GM19351 (cell line): ENCODE measurements around the gene TLK2.

Experiments used
- ATAC-seq: cut with Tn5 transposase; IDR thresholded peaks from one replicate; pipeline ENCODE4 v1.9.1; 2021; ENCODE audit warnings: mild to moderate bottlenecking, moderate library complexity; ENCODE audit not compliant: unreplicated experiment

TLK2 gene

DNA sequence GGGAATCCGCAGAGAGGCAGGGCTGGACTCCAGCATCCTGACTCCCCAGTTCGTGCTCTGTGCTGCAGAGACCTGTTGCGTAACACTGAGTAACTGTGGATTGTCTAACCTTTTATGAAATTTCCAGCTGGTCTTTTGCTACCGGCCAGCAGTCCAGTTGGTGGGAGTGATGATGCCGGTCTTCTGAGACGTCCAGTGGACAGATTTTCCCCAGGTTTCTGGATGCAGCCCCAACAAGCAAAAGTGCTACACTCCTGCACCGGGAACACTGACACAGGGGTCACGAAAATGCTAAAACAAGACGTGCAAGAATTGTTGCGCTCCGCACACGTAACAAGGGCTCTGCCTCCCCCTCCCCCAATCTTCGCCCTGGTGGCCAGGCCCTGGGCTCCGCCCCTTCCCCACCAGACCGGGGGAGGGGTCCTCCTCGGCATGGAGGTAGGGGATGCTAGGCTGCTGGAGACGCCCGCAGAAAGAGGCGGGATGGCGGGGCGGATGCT lies 148.1 kb downstream of the TLK2 start:
- ATAC-seq = no peak

DNA sequence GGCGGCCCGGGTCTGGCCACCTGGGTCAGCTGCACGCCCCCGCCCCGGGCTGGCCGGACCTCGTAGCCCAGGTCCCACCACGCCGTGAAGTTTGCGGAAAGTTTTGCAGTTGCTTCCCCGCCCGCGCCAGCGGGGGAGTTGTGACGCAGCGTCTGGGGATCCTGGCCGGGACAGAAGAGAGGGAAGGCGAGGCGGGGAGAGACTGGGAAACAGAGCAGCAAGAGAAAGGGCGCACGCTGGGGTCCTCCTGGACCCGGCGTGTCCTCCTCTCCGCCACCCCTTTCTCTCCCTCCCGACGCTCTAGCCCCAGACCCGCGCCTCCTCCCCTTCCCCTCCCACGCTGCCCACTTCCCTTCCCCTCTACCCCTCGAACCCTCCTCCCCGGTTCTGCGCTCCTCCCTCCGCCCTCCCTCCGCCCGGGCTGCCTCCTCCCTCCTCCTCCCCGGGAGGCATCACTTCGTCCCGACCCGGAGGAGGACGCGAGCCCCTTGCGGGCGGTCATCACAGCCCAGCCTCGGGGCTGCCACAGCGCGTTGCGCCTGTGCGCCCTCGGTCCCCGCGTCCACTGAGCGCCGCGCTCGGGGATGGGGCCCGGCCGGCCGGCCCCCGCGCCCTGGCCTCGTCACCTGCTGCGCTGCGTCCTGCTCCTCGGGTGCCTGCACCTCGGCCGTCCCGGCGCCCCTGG lies 148.7 kb downstream of the TLK2 start, which contains the start of gene MRC2:
Gene MRC2 (plus strand): TSS at position 452 of the 685 bp plus-strand sequence. CDS start 133 bp downstream, at position 585.
- peak; percentile 54 for ATAC-seq

DNA sequence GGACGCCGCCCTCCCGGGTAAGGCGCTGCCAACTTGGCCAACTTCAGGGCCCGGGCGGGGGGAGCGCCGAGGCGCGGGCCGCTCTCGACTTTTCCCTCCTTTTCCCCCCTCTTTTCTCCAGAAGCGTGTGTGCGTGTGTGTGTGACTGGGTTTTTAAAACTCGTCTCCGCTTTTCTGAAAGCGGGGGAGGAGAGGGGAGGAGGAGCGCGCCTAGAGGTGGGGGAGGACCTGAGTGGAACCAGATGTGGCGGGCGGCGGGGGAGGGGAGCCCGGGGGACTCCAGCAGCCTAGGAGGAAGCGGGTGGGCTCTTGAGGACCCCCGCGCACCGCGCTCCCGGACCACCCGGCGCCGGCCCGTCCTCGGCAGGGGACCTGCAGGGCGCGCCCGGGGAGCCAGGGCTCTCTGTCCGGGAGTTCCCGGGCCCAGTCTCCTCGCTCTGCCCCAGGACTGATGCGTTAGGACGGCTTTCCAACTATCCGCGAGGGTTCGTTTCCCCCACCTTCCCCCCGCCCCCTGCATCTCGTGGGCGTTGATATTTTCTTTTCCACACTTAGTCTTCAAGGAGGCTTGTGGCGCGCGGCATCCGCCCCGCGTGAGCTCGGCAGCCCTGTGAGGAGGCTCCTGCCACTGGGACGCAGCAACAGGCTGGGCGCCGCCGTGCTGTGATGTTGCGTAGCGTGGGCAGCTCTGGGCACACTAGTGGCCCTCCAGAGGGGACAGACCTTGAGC lies 149.4 kb downstream of the TLK2 start:
- peak; percentile 33 for ATAC-seq

DNA sequence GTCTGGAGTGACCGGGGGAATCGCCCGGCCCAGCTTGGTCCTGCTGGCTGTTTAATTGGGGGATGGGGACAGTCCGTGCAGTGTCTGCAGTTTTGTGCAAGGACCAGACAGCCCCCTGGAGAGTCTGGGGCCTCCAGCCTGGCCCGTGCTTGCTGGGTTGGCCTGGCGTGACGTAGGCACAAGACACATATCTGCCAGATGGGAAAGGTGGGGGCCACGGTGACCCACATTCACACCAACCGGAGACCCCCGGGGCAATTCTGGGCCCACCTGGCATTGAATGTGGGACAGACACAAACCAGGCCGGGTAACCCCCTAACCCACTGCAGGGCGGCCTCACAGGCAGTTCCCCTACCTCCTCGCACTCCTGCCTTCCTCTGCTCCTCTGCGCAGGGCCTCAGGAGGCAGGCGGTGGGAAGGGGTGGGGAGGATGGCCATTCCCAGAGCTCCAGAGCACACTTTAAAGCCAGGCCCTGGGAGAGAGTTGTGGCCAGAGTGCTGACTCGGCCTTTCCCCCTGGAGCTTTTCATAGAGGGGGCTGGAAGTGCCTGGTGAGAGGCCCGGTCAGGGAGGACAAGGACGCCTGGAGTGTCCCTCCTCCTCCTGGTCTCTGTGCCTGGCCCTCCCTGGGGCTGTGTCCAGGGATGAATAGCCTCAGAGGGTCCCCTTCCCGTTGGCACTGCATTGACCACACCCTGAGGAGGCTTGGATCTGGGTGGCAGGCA lies 150.4 kb downstream of the TLK2 start:
- ATAC-seq = no peak

DNA sequence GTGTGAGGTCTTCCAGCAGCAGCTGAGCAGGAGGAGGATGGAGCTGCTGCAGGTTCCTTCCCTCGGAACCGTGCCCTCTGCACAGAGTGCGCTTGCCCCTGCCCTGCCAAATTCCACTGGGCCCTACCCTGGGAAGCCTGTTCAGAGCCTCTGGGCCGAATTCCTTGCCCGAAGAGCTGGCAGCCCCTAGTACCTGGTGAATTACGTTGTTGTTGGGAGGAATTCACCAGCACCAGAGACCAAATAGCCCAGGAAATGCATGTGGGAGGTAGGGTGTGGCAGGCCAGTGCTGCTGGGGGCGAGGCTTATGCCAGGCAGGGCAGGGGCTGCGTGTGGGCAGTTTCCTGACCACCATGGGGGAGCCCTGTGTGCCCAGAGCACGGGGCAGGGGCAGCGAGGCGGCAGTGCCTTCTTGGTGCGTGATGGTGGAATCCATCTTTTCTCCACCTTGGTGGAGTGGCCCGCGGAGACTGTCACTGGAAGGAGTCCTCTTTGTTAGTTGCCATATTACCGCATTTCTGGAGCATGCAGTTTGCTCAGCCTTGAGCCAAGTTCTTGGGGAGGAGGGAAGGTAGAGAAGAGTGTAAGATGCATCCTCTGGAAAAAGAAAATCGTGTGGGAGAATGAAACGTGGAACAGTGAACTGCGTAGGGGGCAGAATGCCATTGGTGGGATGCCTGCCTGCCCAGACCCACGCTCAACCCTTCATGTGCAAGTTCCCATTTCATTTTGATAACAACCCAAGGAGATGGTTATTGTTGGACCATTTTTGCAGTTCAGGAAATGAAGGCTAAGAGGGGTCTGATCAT lies 151.1 kb downstream of the TLK2 start:
- no peak for ATAC-seq

DNA sequence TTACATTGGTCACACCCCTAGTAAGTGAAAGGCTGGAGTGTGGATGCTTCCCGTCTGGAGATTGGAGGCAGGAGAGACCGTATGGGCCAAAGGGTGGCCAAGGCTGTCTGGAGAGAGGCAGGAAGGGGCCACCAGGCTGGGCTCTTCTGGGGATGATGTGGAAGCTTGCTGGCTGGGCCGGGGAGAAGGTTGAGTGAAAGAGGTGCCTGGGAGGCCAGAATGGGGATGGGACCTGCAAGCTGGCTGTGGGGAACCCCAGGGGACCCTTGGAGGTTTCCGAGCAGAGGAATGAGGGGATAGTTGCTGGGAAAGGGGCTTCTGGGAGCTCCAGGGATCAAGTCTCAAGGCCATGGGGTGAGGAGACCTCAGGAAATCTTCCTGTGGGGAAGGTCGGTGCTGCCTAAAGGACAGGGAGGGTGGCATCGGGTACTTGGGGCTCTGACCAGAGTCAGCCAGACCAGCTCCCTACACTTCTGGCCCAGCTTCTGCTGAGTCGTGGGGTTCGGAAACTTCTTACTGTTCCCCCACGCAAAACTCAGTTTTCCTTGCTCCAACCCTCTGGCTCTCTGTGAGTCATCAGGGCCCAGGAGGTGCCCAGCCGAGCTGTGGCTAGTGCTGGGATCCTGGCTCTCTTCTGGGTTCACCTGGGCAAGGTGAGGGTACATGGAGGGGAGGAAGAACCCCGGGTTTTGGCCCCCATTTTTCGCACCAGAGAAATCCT lies 151.9 kb downstream of the TLK2 start:
- no peak for ATAC-seq

DNA sequence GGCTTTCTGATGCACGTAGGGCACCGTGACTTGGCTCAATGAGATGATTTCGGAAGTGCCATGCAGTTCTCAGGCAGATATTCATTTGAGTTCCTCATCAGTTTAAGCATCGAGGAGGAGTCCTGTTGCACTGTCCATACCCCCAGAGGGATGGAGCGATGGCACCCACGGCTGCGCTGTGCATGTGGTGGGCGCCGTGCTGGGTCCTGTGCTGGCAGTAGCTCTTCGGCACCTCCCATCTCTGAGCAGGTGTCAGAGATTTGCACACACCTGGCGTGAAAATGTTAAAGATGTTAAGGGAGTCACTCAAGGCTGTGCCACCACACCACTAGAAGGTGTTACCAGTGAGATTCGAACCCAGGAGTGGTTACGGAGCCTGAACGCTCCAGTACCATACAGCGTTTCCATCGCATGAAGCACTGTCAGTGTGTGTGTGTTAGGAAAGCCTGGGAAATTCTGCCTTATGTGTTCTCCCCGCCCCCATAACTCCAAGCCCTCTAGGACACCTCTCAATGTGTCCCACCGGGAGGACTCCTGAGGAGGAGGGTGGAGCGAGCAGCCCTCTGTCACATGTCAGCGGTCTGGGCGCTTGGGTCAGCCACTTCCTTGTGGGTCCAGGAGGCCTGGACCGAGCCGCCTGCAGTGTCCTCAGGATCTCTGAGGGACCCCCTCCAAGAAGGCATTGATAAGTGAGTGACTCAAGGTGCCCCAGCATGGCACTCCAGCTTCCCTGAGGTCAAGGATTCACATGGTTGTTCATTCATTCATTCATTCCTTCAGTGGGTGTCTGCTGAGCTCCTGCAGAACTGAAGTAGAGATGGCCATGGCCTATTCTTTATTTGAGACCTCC lies 152.7 kb downstream of the TLK2 start:
- no peak for ATAC-seq

DNA sequence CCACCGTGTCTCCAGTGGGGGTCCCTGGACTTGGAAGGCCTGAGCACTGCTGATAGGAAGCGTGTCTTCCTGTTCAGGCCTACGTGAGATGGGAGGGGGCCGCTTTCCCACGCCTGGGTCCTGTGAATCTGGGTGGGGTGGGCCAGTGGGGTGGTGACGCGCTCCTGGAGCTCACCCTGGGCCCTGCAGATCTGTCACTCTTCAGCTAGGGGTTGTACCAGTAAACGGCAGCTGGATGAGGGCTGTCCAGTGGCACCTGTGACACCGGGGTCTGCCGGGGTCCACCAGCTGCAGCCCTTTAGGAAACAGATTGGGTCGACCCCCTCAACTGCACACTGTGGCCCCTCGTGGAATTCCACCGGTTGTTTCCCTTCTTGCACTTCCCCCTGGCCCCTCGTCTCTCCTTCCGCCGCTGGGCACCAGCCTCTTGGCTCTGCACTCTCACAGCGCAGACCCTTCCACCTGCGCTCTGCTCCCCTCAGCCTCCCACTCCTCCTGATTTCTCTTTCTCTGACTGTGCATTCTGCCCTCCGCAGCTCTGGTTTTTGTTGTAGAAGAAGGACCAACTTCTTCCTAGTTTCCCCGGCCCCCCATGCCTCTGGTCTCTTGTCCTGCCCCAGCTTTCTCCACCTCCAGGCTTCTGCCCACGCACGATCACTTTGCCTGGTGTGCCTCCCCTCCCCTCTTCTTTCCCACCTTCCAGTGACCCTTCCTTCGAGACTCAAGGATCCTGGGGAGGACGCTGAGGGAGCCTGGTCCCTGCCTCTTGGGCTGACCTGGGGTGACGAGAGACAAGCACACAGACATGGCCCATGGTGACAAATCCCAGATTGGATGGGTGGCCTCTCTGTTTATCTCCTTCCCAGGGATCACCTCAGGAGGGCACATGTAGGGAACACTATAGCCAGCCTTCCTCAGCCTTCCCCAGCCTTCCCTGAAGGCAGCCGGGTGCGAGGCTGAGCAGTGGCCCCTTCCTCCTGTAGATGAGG lies 153.6 kb downstream of the TLK2 start:
- no peak for ATAC-seq

DNA sequence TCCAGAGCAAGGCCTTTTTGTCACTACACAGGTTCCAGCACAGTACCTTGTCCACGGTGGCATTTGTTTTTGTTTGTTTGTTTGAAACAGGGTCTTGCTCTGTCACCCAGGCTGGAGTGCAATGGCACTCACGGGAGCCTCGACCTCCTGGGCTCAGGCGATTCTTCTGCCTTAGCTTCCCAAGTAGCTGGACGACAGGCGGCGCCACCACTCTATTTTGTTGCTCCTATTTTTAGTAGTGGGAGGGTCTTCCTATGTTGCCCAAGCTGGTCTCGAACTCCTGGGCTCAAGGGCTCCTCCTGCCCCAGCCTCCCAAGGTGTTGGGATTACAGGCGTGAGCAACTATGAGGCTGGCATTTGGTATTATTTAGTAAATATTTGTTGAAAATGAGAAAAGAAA lies 159.2 kb downstream of the TLK2 start:
- no peak for ATAC-seq

DNA sequence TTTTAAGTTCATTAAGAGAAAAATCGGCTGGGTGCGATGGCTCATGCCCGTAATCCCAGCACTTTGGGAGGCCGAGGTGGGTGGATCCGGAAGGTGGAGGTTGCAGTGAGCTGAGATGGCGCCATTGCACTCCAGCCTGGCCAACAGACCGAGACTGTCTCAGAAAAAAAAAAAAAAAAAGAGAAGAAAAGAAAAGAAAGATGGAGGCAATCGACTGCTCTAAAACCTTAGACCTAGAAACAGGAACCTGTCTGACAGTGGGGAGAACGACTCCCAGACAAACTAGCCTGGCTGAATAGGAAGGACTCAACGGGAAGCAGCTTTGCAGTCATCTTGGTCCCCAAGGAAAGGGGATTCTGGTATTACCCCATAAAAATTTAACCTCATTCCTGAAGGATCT lies 162.5 kb downstream of the TLK2 start:
- ATAC-seq = no peak

DNA sequence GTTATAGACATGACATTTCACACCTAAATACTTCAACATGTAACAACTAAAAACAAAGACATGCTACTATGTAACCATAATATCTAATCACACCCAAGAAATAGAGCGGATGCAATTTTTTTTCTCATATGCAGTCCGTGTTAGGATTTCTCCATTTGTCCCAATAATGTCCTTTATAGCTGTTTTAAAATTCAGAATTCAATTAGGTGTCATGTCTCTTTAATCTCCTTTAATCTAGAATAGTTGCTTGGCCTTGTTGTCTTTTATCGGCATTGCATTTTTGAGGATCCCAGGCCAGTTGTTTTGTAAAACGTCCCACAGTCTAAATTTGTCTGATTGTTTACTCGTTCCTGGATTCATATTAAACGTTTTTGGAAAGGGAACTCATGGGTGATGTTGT lies 163.3 kb downstream of the TLK2 start:
- ATAC-seq = no peak

DNA sequence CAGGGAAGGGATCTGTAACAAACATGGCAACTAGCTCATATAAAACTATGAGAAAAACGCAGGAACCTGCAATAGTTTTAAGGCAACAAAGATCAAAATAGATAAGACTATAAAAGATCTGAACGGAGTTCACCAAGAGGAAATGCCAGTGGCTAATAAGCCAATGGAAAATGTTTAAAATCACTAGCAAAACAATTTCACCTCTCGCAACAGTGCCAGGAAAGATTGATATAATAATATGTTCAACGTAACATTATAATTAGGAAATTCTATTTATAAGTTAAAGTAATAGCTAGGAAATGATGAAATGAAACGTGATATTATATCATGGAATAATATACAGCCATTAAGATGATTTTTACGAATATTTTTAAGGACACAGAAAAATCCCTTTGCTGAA lies 164.9 kb downstream of the TLK2 start:
- ATAC-seq = no peak

DNA sequence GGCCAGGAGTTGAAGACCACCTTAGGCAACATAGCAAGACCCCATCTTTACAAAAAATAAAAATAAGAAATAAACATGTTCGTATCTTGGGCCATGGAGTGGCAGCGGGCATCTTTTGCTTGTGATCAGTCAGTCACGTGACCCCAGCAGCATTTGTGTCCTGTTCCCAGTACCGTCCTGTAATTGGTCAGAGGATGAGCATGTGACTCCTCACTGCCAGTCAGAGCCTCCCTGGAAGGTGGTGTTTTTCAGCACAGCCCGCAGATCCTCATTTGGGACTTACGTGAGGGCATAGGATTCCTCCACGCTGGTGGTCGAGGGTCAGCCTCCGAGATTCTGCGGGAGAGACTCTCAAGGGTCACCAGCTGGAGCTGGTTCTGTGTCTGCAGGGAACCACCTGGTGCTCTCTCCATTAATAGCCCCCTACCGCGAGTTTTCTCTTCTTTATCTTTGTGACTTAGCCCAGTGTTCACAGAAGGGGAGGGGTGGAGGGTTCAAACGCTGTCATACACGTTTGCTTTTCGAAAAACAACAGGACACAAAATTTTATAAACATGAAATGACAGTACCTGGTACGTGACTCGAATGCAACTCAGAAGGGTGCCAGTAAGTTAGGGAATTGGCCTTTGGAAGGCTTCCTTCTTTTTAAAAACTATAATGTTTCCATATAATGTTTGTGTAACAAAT lies 166.0 kb downstream of the TLK2 start:
- no peak for ATAC-seq

DNA sequence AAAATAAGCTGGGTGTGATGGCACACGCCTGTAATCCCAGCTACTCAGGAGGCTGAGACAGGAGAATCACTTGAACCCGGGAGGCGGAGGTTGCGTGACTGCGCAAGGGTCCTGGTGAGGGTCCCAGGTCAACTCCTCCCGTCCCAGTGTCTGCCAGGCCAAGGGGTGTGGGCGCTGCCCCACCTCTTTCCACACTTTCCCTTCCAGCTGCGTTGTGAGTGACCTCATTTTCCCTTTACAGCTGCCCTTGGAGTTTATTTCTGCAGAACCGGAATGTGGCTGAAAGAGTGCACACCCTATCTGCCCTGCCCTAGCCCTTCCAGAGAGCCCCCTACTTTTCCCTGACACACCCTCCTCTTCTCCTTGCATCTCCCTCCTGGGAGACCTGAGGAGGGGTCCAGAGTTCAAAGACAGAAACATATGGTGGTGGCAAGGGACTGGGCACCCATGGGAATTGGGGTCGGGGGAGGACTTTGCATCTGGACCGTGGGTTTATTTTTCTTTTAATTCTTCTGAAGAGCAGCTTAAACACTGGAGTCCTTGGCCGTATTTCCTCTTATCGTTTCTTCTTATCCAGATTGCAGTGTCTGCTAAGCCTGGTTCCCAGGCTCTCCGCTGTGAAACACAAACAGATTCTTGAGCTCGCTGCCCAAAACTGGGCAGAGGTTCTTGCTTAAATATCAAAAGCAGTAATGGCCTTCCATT lies 169.8 kb downstream of the TLK2 start:
- no peak for ATAC-seq

DNA sequence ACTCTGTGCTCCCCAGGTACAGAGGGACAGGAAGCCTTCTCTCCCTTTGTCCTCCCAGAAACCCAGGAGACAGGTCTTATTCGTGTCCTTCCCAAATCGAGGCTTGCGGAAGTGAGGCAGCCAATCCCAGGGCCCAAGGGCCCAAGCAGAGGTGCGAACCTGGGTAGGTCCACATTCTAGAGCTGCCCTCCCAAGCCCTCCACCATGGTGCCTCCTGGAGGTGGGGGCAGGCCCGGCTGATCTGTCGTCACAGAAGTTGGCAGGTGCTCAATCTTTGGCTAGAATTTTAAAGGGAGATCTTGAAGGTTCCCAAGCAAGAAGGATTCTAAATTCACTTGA lies 170.3 kb downstream of the TLK2 start:
- no peak for ATAC-seq

DNA sequence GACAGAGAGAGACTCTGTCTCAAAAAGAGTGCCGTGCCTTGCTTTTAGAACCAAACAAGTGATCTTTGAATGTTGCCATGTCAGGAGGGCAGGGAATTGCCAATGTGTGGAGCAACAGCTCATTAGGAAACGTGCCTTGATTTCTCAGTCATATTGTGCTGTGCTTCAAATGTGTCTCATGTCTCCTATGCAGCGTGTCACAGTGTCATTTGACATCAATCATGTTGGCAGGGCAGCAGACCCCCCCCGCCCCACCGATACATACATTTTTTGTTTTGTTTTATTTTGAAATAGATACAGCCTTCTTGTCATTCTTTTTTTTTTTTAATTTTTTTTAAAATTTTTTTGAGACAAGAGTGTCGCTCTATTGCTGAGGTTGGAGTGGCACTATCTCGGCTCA lies 170.9 kb downstream of the TLK2 start:
- no peak for ATAC-seq

DNA sequence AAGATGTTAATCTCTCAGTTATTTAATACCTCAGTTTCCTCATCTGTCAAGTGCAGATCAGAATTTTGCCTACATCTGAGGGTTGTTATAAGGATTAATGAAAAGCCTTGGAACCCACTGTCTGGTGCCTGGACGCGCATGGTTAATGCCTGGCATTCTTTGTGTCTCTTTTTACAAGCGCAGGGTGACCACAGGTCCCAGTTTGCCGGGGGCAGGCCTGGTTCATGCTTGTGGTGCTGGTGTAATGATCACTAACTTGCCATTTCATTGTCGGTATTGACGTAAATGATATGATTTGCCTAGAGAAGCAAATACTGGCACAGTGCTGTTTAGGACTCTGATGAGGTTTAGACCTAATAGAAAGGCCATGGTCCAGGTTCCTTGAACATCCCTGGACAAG lies 172.0 kb downstream of the TLK2 start:
- ATAC-seq = no peak
